Mammary epithelial cell (primary cell): ENCODE data around the gene TRIM15.

Experiments used
- EZH2 ChIP-seq: IDR thresholded peaks from 2 replicates; pipeline ENCODE4 v1.6.1; 2012; ENCODE audit warnings: low read length, inconsistent platforms, borderline replicate concordance
- TF ChIP-seq, protein P1 (sequence below), 2 donors: IDR thresholded peaks in 1 of 2; conservative IDR thresholded peaks in 1 of 2; 2 replicates each; pipeline ENCODE4 v1.5.1; 2011 to 2012; ENCODE audit warnings: inconsistent platforms in 2 of 2, low read length in 2 of 2, mild to moderate bottlenecking in 2 of 2, control low read depth in 1 of 2, low read depth in 1 of 2; ENCODE audit not compliant: insufficient read depth in 1 of 2; ENCODE audit errors: extremely low read depth in 1 of 2

- TF ChIP-seq, protein P1, sequence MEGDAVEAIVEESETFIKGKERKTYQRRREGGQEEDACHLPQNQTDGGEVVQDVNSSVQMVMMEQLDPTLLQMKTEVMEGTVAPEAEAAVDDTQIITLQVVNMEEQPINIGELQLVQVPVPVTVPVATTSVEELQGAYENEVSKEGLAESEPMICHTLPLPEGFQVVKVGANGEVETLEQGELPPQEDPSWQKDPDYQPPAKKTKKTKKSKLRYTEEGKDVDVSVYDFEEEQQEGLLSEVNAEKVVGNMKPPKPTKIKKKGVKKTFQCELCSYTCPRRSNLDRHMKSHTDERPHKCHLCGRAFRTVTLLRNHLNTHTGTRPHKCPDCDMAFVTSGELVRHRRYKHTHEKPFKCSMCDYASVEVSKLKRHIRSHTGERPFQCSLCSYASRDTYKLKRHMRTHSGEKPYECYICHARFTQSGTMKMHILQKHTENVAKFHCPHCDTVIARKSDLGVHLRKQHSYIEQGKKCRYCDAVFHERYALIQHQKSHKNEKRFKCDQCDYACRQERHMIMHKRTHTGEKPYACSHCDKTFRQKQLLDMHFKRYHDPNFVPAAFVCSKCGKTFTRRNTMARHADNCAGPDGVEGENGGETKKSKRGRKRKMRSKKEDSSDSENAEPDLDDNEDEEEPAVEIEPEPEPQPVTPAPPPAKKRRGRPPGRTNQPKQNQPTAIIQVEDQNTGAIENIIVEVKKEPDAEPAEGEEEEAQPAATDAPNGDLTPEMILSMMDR (conservative IDR thresholded peaks at IDR 0.05 in 1 of 2, IDR thresholded peaks at IDR 0.05 in 1 of 2; ENCODE audit: extremely low read depth in 1 of 2, insufficient read depth in 1 of 2, low read depth in 1 of 2, low read length in 2 of 2), result no peak
- no peak for TF ChIP-seq EZH2
Measured at GRCh38 chr6:30184417-30185031, 21.2 kb downstream of the TRIM15 start.
